SKM-1 (cell line): ENCODE measurements around the gene ETV6.

Experiments used
- DNase-seq: peaks from one replicate; lab custom pipeline; 2025; ENCODE audit not compliant: unreplicated experiment; lab: John Stamatoyannopoulos, UW

Gene ETV6

DNA sequence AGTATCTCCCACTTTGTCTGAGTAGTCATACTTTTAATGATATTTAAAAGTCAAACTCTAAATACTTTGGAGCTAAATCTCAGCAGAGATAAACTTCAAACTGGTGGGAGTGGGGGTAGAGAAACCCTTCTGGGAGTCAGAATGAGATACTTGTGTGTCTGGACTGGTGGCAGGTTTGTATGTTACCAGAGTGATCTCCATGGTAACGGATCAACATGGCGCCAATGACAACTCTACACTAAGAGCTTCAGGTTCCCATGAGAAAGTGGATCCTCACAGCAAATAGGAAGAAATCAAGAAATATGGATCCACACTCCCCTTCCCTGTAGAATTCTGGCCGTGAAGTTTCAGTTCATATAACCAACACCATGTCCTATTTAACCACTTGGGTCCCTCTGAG, 121.9 kb downstream of the ETV6 start:
- DNase-seq: no peak

DNA sequence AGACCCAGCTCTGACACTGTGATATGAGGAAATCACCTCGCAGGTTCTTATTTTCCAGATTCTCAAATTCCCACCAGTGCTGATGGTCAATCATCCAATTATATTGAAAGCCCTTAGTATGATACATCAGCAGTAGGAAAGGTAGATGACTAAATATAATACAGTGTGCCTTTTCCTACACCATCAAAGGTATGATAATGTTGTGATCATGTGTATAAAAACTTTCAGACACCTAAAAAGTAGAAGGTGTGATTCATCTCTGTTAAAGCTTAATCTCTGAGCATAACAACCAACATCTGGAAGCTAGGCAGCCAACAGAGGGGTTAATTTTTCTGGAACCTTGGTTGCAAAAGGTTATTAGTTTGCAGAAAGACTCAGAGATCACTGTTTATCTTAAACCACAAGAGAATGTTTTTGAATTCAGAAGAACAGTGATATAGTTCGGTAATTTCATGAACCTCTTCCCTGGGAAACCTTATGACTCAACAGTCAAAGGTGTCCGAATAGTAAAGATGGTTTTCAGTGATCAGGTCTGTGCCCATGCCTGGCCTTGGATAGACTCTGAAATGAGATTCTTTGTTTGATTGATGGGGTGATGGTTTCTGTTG, 122.5 kb downstream of the ETV6 start:
- DNase-seq: no peak

- peak; percentile 68 for DNase-seq
These were observed 124.6 kb downstream of the ETV6 start for GRCh38 chr12:11773889-11774677.

GRCh38 chr12:11774821-11775220, 125.3 kb downstream of the ETV6 start:
- no peak for DNase-seq

DNA sequence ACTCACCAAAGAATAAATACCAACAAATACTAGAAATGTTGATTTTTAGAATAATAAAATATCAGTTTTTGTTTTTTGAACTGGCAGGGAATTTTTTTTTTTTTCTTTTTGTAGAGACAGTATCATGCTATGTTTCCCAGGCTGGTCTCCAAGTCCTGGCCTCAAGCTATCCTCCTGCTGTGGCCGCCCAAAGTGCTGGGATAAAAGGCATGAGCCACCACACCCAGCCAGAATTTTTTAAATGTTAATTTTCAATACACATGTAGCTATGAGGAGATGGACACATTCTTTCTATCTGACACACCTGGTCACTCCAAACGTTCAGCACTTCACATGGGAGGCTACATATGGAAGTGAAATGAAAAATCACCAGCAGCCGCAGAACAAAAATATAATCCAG, 126.8 kb downstream of the ETV6 start:
- DNase-seq: no peak

DNA sequence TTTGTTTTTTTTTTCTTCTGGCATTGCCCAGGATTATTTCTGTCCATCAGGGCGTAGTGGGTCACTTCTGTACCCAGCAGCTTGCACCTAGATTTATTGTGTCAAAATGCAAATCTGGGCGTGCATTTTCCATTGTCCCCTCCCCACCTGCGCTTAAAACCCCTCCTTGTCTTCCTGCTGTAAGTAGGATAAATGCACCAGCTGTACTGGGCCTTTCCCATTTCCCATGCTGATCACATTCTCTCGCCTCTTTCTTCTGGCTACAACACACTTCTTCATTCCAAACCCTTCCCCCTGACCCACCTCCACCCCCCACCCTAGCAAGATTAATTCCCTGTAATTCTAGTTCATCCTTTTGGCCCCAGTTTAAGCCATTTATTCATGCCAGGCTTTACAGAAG, 128.0 kb downstream of the ETV6 start:
- DNase-seq: no peak

DNA sequence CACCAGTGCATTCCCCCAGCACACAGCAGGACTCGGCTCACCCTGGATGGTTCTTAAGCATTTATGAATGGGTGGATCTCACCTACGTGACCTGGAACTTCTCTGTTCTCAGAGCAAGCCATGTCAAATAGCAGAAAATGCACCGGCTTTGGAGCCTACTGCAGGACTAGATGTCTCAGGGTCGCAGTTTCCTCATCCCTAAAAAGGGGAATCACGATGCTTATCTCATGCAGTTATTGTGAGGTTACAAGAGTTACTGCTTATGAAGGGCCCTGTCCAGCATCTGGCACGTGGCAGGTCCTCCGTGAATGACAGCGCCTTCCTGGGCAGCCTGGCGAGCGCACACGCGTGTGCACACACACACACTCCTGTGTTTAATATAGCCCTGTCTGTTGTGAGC, 128.5 kb downstream of the ETV6 start:
- DNase-seq: no peak

GRCh38 chr12:11778713-11779685, 129.5 kb downstream of the ETV6 start:
- DNase-seq: no peak

- DNase-seq: no peak
These were observed 131.1 kb downstream of the ETV6 start for GRCh38 chr12:11780521-11781101.

DNA sequence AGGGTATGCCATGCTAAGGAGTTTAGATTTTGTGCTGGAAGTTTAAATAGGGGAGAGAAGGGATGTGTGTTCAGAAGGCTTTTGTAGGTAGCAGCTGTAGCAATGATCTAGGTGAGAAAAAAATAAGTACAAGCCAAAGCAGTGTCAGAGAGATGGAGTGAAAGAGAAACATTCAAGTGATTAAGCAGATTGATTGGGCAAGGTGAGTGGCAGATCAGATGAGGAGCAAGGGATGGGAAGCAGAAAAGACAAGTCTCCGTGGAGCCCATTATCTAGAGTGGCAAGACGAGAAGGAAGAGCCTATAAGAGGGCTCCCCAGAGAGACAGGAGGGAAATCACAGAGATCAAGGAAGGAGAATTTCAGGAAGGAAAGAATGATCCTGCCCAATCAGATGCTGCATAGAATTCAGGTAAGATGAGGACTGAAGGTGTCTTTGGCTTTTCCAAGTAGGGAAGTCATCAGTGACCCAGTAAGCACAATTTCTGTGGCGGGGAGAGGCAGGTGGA, 133.5 kb downstream of the ETV6 start:
- no peak for DNase-seq

- no peak for DNase-seq
These were observed 136.2 kb downstream of the ETV6 start for GRCh38 chr12:11785712-11786111.

- DNase-seq: no peak
These were observed 137.3 kb downstream of the ETV6 start for GRCh38 chr12:11786638-11787365.

DNA sequence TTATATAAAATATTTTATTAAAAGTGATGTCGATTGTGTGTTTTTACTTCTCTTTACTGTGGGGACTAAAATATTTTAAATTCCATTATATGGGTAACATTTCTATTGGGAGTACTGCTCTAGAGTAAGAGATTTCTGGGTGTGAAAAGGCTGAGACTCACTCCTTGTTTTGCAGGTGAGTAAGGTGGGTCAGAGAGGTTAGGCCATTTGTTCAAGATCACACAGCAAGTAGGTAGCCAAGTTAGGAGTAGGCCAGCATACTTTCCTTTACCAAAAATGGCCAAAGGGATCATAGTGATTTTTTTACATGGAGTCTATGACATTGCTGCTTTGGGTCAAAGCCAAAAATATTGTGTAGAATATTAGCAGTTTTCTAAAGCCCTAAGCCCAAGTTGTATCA, 138.0 kb downstream of the ETV6 start:
- no peak for DNase-seq

- DNase-seq: no peak
These were observed 138.7 kb downstream of the ETV6 start for GRCh38 chr12:11787933-11788849.

GRCh38 chr12:11793921-11794710, 144.6 kb downstream of the ETV6 start:
- no peak for DNase-seq

GRCh38 chr12:11794751-11795150, 145.3 kb downstream of the ETV6 start:
- no peak for DNase-seq

- DNase-seq: no peak
These were observed 145.9 kb downstream of the ETV6 start for GRCh38 chr12:11795192-11795912.

- no peak for DNase-seq
These were observed 146.5 kb downstream of the ETV6 start for GRCh38 chr12:11795913-11796459.
